NK-92 treated with Interleukin-12 subunit alpha and Interleukin-12 subunit beta, amount 100 ng/mL, for 24 hours (cell line): ENCODE data around the gene DNAJC1.

ENCODE experiments used
- DNase-seq: peaks from one replicate; lab custom pipeline; 2025; lab: John Stamatoyannopoulos, UW

DNAJC1 gene

GRCh38 chr10:22006379-22006884 is 2.9 kb upstream of the DNAJC1 start:
- no peak for DNase-seq

DNA sequence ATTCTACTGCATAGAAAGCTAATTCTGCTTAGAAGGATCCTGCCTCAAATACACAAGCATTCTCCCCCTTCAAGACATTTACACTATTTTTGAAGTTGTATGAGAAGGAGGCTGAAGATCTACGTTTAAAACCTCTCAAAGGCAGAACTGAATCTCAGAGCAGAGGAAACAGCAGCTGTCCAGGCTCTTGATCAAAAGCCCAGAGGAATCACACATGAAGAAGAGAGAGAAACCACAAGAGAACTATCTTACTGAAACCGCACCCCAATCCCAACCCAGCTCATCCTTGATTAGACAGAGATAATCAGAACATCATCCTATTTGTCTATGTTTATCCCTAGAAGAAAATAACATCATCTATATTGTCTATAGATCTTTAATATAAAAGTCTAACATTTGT is 2.2 kb upstream of the DNAJC1 start:
- no peak for DNase-seq

GRCh38 chr10:22003964-22004281 is 393 bp upstream of the DNAJC1 start:
- no peak for DNase-seq

GRCh38 chr10:22002591-22003176 is 846 bp downstream of the DNAJC1 start:
- DNase-seq: peak; percentile 53

DNA sequence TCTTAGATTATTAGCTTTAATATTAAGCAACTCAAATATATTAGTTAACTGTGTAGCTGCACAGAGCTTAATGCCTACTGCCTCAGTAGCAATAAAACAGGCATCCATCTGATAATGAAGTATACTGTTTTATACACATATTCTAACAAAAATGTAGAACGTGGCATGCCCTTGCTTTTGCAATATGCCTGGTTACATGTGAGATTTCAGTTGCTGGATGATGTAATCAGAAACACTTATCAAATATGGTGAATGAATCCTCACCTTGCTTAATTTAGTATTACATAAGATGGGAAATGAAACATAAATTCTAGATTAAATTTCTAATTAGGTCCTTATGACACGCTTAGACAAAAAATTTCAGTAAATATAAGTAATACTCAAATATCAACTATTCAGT is 8.0 kb downstream of the DNAJC1 start:
- no peak for DNase-seq

DNA sequence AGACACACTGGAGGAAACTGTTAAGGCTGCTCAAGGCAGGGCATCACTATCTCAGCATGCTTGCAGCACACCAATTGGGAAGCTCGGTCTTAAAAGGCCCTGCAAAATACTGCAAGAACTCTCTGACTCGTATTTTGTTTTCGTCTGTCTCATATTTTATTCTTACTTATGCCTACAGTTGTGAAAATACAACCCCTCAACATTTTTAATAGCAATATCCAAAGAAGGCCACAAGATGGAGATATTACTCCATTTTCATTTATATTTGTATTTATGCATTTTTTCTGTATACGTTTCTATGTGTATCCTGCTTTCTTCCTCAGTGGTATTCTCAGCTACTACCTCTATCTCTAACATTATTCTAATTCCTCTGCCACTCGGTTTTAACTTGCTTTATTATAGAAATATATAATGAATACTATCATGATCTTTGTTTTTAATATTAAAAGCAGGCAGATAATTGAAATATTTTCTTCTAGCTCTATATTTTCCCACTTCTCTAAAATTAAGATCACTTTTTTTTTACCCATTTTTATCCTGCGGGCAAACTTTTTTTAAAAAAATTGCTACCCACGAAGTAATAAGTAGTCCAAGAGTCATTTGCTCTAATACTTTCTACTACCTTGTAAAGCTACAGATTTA is 10.0 kb downstream of the DNAJC1 start:
- DNase-seq: no peak

- DNase-seq: no peak
Observed at GRCh38 chr10:21991785-21992184, 11.7 kb downstream of the DNAJC1 start.

GRCh38 chr10:21990449-21990848 is 13.1 kb downstream of the DNAJC1 start:
- no peak for DNase-seq

DNA sequence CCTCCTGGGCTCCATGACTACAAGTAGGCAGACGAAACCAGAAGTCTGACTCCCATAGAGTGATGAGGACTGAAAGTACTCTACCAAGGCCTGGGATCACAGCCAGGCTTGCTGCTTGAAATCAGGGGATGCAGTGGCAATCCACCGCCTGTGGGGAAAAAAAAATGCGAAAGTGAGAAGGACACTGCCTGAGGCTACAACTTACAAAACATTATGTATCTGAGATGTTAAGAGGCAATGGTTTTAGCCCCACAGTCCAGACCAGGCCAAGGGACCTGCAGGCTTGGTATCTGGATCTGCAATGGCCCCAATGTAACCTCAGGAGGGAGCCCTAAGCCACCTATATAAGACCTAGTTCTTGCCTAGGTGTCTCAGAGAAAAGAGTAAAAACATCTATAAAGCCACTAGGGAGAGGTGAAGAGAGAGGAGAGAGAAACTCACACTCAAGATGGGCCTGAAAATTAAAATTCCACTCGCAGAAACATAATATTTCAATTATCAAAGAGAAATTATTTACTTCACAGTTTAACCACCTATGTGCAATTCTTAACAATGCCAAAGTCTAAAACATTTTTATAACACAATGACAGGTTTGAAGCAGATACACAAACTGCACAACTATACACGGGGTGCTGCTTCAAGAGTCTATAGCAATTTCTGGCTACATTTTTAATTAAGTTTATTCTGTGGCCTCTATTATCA is 13.9 kb downstream of the DNAJC1 start:
- no peak for DNase-seq

GRCh38 chr10:21985541-21985940 is 18.0 kb downstream of the DNAJC1 start:
- no peak for DNase-seq

DNA sequence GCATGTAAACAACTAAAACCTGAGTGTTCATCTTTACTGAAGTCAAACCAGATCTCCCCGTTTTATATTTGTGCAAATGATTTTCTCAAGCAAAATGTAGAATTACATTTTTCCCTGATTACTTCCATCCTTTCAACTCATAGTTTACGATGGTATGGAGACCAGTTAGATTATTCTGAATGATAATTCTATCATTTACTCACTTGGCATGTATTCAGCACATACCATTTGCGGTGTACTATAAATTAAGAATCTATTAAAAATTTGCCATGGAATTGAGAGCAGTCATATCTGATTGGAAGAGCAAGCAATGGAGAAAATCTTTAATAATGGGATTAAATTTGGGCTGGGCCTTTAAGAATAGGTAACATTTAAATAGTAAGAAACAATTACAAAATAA is 22.4 kb downstream of the DNAJC1 start:
- no peak for DNase-seq

- DNase-seq: no peak
Observed at GRCh38 chr10:21980691-21981090, 22.8 kb downstream of the DNAJC1 start.

DNA sequence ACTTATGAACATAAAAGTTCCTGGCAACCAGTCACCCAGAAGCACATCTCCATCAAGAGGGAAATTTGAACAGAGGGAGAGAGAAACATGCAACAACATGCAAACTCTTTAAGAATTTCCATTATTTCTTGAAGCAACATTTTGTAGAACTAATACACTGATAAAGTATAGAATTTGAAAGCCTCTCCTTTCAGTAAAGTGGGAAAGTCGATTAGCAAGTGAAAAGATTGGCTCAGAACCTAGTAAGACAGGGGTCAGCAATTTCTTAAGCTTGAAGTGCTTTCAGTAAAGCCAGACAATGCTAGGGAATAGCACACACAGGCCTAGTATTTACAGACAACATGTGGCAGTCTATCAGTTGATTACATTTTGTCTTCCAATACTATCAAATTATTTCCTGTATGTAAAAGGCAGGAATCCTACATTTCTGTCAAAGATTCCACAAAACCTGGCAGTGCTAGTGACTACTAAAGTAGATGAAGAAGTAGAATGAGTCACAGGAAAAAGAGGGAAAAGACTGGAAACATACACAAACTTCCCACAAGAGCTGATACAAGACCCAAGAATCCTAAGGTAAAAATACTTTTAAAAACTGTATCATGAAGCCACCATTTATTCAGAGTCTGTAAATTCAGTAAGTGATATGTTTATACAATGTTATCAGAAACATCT is 25.2 kb downstream of the DNAJC1 start:
- no peak for DNase-seq

DNA sequence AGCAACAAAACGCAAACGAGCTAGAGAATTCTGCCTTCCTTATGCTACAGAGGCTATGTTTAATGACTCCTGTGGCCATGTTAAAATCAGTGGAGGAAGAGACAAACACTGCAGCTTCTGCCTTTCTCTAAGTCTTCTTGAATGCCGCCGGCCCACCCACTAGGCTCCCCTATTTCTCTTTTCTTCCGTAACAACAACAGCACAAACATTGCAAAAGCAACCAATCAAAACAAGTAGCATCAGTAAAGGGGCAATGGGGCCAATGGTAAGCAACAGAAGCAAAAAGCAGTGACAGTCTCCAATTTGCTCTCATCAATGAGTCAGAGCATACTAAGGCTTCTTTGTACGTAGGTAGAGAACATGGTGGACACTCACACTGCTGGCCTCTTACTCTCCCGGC is 26.8 kb downstream of the DNAJC1 start:
- DNase-seq: no peak

DNA sequence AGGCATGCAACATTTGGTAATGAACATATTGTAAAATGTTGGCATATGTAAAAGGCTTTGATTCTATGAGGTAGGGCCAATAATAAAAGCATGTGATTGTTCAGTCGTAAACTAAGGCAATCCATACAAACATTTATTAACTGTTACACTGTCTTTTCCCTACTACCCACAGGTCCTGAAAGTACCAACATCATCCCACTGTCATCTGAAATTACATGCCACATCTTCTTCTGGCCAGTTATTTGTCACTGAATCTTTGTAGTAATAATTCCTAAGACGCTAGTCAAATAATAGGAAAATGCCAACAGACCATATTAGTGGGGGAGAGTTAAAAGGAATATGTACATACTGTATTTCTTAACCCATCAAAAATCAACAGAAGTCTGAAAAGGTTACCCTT is 27.2 kb downstream of the DNAJC1 start:
- no peak for DNase-seq

- DNase-seq: no peak
Observed at GRCh38 chr10:21975378-21975990, 28.0 kb downstream of the DNAJC1 start.

DNA sequence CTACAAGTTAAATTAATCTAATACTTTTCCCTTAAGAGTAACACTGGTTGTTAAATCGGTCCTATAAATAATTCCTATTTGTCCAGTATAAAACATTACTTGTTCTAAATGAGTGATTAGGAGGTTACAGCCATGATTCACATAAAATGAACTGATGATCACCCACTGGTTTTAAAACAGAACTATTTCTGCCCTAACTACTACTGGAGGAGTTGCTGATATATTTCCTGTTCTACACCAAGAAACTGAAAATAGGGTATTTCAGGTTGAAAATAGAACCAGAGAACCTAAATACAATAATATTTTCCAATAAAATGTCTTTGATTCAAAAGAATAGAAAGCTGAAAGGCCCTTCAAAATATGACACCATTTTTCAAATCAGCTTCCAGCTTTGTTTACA is 30.9 kb downstream of the DNAJC1 start:
- no peak for DNase-seq

GRCh38 chr10:21969326-21970287 is 33.9 kb downstream of the DNAJC1 start:
- no peak for DNase-seq

DNA sequence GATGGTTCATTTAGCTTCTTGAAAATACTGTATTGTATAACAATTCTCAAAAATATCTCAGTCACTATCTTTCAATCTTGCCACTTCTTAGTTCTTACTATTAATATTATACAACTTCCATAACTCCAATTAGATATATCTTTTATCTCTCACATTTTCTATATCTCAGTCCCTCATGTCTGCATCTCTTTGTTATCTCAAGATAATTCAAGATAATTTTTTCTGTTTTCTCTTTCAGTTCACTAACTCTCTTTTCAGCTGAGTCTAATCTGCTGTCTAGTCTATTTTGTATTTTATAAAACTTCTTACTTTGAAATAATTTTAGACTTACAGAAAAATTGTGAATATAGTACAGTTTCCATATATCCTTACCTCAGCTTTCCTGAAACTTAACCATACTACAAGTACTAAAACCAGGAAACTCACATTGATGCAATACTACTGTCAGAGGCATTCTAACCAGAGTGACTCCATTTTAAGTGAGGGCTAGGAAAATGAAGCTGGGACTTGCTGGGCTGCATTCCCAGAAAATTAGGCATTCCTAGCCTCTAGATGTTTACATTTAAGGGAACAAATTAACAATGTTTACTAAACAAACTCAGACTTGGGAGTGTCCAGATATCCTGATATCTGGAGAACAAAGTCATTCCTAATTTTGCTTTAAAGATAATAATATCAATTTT is 38.4 kb downstream of the DNAJC1 start:
- no peak for DNase-seq

GRCh38 chr10:21962358-21962757 is 41.2 kb downstream of the DNAJC1 start:
- DNase-seq: no peak

GRCh38 chr10:21961847-21962246 is 41.7 kb downstream of the DNAJC1 start:
- DNase-seq: no peak
